NCI-H82 treated with DMSO at 0.1 percent for 48 hours (cell line): ENCODE data around the gene PANK4.

ENCODE experiments used
- DNase-seq: peaks from one replicate; lab custom pipeline; 2025; ENCODE audit not compliant: unreplicated experiment; lab: John Stamatoyannopoulos, UW

PANK4 gene

GRCh38 chr1:2529784-2530512, 3.6 kb upstream of the PANK4 start, which contains the start of gene HES5:
Gene HES5 (minus strand): TSS chr1:2530263. CDS start chr1:2530164, 99 bp downstream.
- DNase-seq = no peak

- no peak for DNase-seq
These were observed 2.8 kb upstream of the PANK4 start for GRCh38 chr1:2528966-2529783.

GRCh38 chr1:2528611-2528965, 2.2 kb upstream of the PANK4 start:
- DNase-seq = no peak

GRCh38 chr1:2528016-2528415, 1.6 kb upstream of the PANK4 start:
- no peak for DNase-seq

GRCh38 chr1:2527556-2527860, 1.1 kb upstream of the PANK4 start:
- no peak for DNase-seq

- no peak for DNase-seq
These were observed 594 bp upstream of the PANK4 start for GRCh38 chr1:2526824-2527555.

- no peak for DNase-seq
These were observed 850 bp downstream of the PANK4 start for GRCh38 chr1:2525572-2525919.

GRCh38 chr1:2523891-2524609, 2.3 kb downstream of the PANK4 start:
- no peak for DNase-seq

GRCh38 chr1:2523191-2523890, 3.1 kb downstream of the PANK4 start:
- DNase-seq = no peak

GRCh38 chr1:2522230-2522629, 4.2 kb downstream of the PANK4 start:
- DNase-seq = no peak

GRCh38 chr1:2520806-2521205, 5.6 kb downstream of the PANK4 start:
- no peak for DNase-seq

GRCh38 chr1:2520206-2520605, 6.2 kb downstream of the PANK4 start:
- DNase-seq = no peak

- no peak for DNase-seq
These were observed 6.7 kb downstream of the PANK4 start for GRCh38 chr1:2519729-2520128.

GRCh38 chr1:2519029-2519685, 7.2 kb downstream of the PANK4 start:
- DNase-seq = no peak

- DNase-seq = no peak
These were observed 7.9 kb downstream of the PANK4 start for GRCh38 chr1:2518528-2518927.

- DNase-seq = no peak
These were observed 8.4 kb downstream of the PANK4 start for GRCh38 chr1:2517966-2518365.

GRCh38 chr1:2516946-2517345, 9.4 kb downstream of the PANK4 start:
- DNase-seq = no peak

GRCh38 chr1:2516124-2516523, 10.3 kb downstream of the PANK4 start:
- DNase-seq = no peak

- DNase-seq = no peak
These were observed 10.7 kb downstream of the PANK4 start for GRCh38 chr1:2515763-2516080.
